Keratinocyte (primary cell): ENCODE measurements around the gene GMEB2. TPM values are rescaled to one million over a fixed set of nuclear protein-coding genes. Genes with fewer than 3 reads are reported as not detected.

Source experiments
- DNase-seq: peaks from one replicate; pipeline ENCODE4 v3.0.0-alpha.2; 2011; ENCODE audit warnings: low read depth, missing footprints, low spot score
- FAIRE-seq: peaks from 2 replicates; lab custom pipeline; 2011; peaks lifted over from hg19 to GRCh38; lab: Jason Lieb, UNC
- H2AFZ ChIP-seq: 2 replicates; pipeline ENCODE4 v1.6.0; 2012; ENCODE audit warnings: low read length, control low read depth, inconsistent platforms; ENCODE audit not compliant: control insufficient read depth
- H3K27ac ChIP-seq: 2 replicates; pipeline ENCODE4 v1.5.1; 2011; ENCODE audit warnings: low read length; ENCODE audit not compliant: control insufficient read depth, insufficient read depth
- H3K27me3 ChIP-seq: 3 replicates; pipeline ENCODE4 v1.6.0; 2011; ENCODE audit warnings: low read length; ENCODE audit not compliant: control insufficient read depth, insufficient read depth; ENCODE audit errors: extremely low read depth
- H3K36me3 ChIP-seq, 2 experiments: 2 replicates in 1 of 2; 3 replicates in 1 of 2; pipeline ENCODE4 v1.5.1; 2011; ENCODE audit warnings: low read length in 2 of 2, mild to moderate bottlenecking in 1 of 2; ENCODE audit not compliant: control insufficient read depth in 2 of 2, insufficient read depth in 2 of 2; ENCODE audit errors: extremely low read depth in 1 of 2
- H3K4me1 ChIP-seq: 3 replicates; pipeline ENCODE4 v1.5.1; 2011; ENCODE audit warnings: low read length; ENCODE audit not compliant: control insufficient read depth, insufficient read depth; ENCODE audit errors: extremely low read depth
- H3K4me2 ChIP-seq: 3 replicates; pipeline ENCODE4 v1.6.0; 2011; ENCODE audit warnings: low read depth, low read length; ENCODE audit not compliant: control insufficient read depth, insufficient read depth; ENCODE audit errors: extremely low read depth
- H3K4me3 ChIP-seq, 3 experiments: fragments of 200-600 bp in 1 of 3; sonication (generic) in 1 of 3; 2 replicates in 2 of 3; 3 replicates in 1 of 3; pipeline ENCODE4 v1.5.1; 2011 to 2016; ENCODE audit warnings: low read length in 3 of 3, mild to moderate bottlenecking in 3 of 3, control low read depth in 2 of 3, inconsistent platforms in 1 of 3, low read depth in 1 of 3, mixed read lengths in 1 of 3, mixed run types in 1 of 3, moderate library complexity in 1 of 3; ENCODE audit not compliant: control insufficient read depth in 2 of 3, insufficient read depth in 2 of 3; ENCODE audit errors: extremely low read depth in 1 of 3
- H3K79me2 ChIP-seq: 2 replicates; pipeline ENCODE4 v1.6.0; 2012; ENCODE audit warnings: low read length; ENCODE audit not compliant: control insufficient read depth, insufficient read depth
- H3K9ac ChIP-seq: 3 replicates; pipeline ENCODE4 v1.6.0; 2011; ENCODE audit warnings: low read length; ENCODE audit not compliant: control insufficient read depth, insufficient read depth; ENCODE audit errors: extremely low read depth
- H3K9me1 ChIP-seq: 3 replicates; pipeline ENCODE4 v1.6.0; 2011; ENCODE audit warnings: low read length; ENCODE audit not compliant: control insufficient read depth, insufficient read depth; ENCODE audit errors: extremely low read depth
- H3K9me3 ChIP-seq: 2 replicates; pipeline ENCODE4 v1.5.1; 2012; ENCODE audit warnings: low read depth, low read length; ENCODE audit not compliant: control insufficient read depth
- H4K20me1 ChIP-seq: 3 replicates; pipeline ENCODE4 v1.6.0; 2011; ENCODE audit warnings: low read length; ENCODE audit not compliant: control insufficient read depth, insufficient read depth; ENCODE audit errors: extremely low read depth
- CTCF ChIP-seq, 3 experiments: IDR thresholded peaks in 1 of 3; conservative IDR thresholded peaks in 1 of 3; optimal IDR thresholded peaks in 1 of 3; 2 replicates in 2 of 3; 3 replicates in 1 of 3; pipeline versions ENCODE3 to v1.5.1; 2011; ENCODE audit warnings: low read length in 3 of 3, mild to moderate bottlenecking in 3 of 3, moderate library complexity in 2 of 3, control low read depth in 1 of 3, inconsistent platforms in 1 of 3; ENCODE audit not compliant: insufficient read depth in 2 of 3; ENCODE audit errors: extremely low read depth in 1 of 3
- EZH2 ChIP-seq: IDR thresholded peaks from one replicate; pipeline ENCODE4 v1.6.1; 2012; ENCODE audit warnings: inconsistent platforms, mild to moderate bottlenecking, low read length, moderate library complexity
- dilution Hi-C: fragments of 300-500 bp; cut with MboI; formaldehyde crosslinking; loops from one replicate; pipeline ENCODE4 v1.7.0; 2020; ENCODE audit warnings: low sequenced_read_pairs; ENCODE audit not compliant: extremely low pct_ligation_motif_present
- polyA plus RNA-seq, 5 experiments: library from polyadenylated mRNA; depleted of rRNA in 3 of 5; stranded (reverse) in 3 of 5; stranded (forward) in 1 of 5; unstranded in 1 of 5; fragments of >200 nt; gene quantifications; 1 replicate in 1 of 5; 2 replicates in 3 of 5; 3 replicates in 1 of 5; pipeline versions ENCODE4 v1.2.1 to v1.2.3, GENCODE V29; 2011 to 2012; ENCODE audit warnings: missing spikeins in 2 of 5, low read depth in 1 of 5, low replicate concordance in 1 of 5

Gene GMEB2
- polyA plus RNA-seq, 1 donor (not counting 4 experiments of a cell fraction or from before 2014, with no cell fraction given), result 5.1 TPM

DNA sequence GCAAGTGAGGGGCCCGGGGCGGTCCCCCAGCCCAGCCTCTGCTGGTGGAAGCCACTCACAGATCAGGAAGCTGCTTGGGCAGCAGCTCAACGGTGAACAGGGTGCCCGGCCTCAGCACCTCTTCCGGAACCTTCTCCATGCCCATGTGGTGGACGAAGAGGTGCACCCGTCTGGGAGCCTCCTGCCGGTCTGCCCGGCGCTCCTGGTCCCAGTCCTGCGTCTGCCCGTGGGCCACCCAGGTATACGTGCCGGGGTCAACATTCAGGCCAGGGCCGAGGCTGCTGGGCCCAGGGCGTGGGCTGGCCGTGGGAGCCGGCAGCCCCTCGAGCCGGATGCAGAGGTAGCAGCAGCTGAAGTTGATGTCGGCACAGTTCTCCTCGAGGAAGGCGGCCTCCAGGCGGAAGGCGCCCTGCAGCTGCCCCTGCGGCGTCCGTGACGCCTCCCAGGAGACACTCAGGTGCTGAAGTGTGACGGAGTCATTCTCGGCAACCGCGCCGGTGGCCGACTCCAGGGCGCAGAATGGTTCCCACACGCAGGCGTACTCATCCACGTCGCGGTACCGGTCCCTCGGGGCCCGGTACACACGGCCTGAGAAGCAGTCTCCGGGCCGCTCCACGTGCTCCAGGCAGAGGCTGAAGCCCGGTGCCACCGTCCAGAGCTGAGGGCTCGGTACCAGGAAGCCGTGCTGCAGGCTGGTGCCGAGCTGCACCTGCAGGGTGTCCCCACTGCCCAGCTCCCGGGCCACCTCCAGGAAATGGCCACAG is 64.3 kb downstream of the GMEB2 start:
- dilution Hi-C loops, result no loop called here
- Histone ChIP-seq H3K9me3 (no peaks in the 10 kb centered on the region), H3K79me2 (peaks cover 10% of the 10 kb centered on the region), H3K36me3 (peaks cover 28 to 45% of the 10 kb centered on the region in 2 experiments), H3K9me1 (no peaks in the 10 kb centered on the region), H3K27me3 (no peaks in the 10 kb centered on the region), H3K4me2 (no peak overlapping the region), H4K20me1 (peaks cover 4% of the 10 kb centered on the region), H3K4me3 (no peak overlapping the region), H2AFZ (no peak overlapping the region), H3K9ac (no peak overlapping the region), H3K4me1 (no peaks in the 10 kb centered on the region), H3K27ac (no peak overlapping the region)
- FAIRE-seq, result no peak
- DNase-seq, result no peak
- TF ChIP-seq EZH2 (no peak), CTCF (optimal IDR thresholded peaks at IDR 0.05 in 1 of 3, IDR thresholded peaks at IDR 0.05 in 1 of 3, conservative IDR thresholded peaks at IDR 0.05 in 1 of 3; ENCODE audit: extremely low read depth in 1 of 3, insufficient read depth in 2 of 3, low read length in 3 of 3) (no peak)

DNA sequence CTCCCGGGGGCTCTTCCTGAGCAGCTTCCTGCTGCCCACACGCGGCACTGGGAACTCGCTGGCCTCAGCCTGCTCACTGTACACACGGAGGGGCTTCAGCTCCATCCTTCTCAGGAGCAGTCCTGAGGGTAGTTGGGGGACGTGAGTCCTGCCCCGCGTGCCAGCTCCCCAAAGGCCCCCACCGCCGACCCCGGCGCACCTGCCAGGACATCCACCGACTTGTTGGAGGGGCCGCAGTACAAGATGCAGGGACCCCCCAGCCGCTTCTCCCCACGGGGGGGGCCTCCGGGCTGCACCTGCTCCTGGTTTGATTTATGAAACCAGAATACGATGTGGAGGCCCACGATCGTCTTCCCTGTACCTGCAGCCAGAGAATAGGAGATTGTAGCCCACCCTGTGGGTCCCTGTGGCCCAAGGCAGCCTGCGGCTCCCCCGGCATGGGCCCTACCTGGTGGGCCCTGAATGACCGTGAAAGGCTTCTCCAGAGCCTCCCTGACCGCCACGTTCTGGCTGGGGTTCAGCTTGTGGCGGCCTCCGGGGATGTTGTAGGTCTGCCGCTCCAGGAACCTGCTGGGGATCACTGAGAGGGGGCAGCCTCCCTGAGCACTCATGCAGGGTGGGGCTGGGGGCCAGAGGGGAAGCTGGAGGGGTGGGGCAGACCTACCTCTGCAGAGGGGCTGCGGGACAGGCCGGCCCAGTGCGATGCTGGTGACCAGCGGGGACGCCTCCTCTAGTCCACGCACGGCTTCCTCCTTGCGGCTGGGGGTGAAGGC is 65.1 kb downstream of the GMEB2 start:
- TF ChIP-seq EZH2, result no peak
- no peak for TF ChIP-seq CTCF (optimal IDR thresholded peaks at IDR 0.05 in 1 of 3, IDR thresholded peaks at IDR 0.05 in 1 of 3, conservative IDR thresholded peaks at IDR 0.05 in 1 of 3; ENCODE audit: extremely low read depth in 1 of 3, insufficient read depth in 2 of 3, low read length in 3 of 3)
- no peak for FAIRE-seq
- no peaks in the 10 kb centered on the region for H3K4me1 ChIP-seq

More for the DNA sequence above, 65.1 kb downstream of the GMEB2 start:
- Histone ChIP-seq H3K4me2 (no peak overlapping the region), H3K27me3 (no peaks in the 10 kb centered on the region), H3K9me1 (no peaks in the 10 kb centered on the region), H3K36me3 (peaks cover 28 to 41% of the 10 kb centered on the region in 2 experiments), H3K79me2 (peaks cover 8% of the 10 kb centered on the region), H3K9ac (no peak overlapping the region), H3K9me3 (no peaks in the 10 kb centered on the region), H4K20me1 (peaks cover 4% of the 10 kb centered on the region), H2AFZ (no peak overlapping the region), H3K4me3 (no peak overlapping the region), H3K27ac (no peak overlapping the region)
- DNase-seq, result no peak
- dilution Hi-C loops, result no loop called here
